H1 (cell line): ENCODE measurements around the gene PCDHGB1. TPM values are rescaled to one million over a fixed set of nuclear protein-coding genes. Genes with fewer than 3 reads are reported as not detected.

Experiments used
- CTCF ChIA-PET: fragments of 300-600 bp; sonication (Branson Sonifier 250); formaldehyde crosslinking; loops from one replicate; lab custom pipeline; 2021; ENCODE audit not compliant: partially characterized antibody; lab: Charles Lee
- POLR2A ChIA-PET: fragments of 300-600 bp; sonication (Branson Sonifier 250); formaldehyde crosslinking; loops from one replicate; lab custom pipeline; 2021; ENCODE audit warnings: inconsistent platforms; ENCODE audit not compliant: partially characterized antibody; lab: Charles Lee
- DNase-seq, 2 experiments: peaks; one replicate each; pipeline versions ENCODE4 v3.0.0 to v3.0.0-alpha.2; 2010 to 2022; ENCODE audit warnings: low spot score in 2 of 2, low read depth in 1 of 2, mixed read lengths in 1 of 2
- FAIRE-seq: peaks from 2 replicates; lab custom pipeline; 2011; peaks lifted over from hg19 to GRCh38; lab: Jason Lieb, UNC
- H2AFZ ChIP-seq: 2 replicates; pipeline ENCODE4 v1.8.1; 2012; ENCODE audit warnings: low read length, inconsistent platforms
- H2AK5ac ChIP-seq: 2 replicates; pipeline ENCODE4 v1.6.1; 2013; ENCODE audit warnings: low read depth, low read length
- H2BK120ac ChIP-seq: replicated peaks from 2 replicates; pipeline ENCODE3; 2013; ENCODE audit warnings: low read depth, low read length, inconsistent platforms
- H2BK12ac ChIP-seq: 2 replicates; pipeline ENCODE4 v1.6.1; 2013; ENCODE audit warnings: low read depth, low read length
- H2BK15ac ChIP-seq: 2 replicates; pipeline ENCODE4 v1.6.1; 2013; ENCODE audit warnings: low read length
- H2BK20ac ChIP-seq: 2 replicates; pipeline ENCODE4 v1.6.1; 2013; ENCODE audit warnings: low read length
- H2BK5ac ChIP-seq: 2 replicates; pipeline ENCODE4 v1.6.1; 2013; ENCODE audit warnings: low read depth, low read length
- H3K14ac ChIP-seq: 2 replicates; pipeline ENCODE4 v1.6.1; 2013; ENCODE audit warnings: inconsistent platforms; ENCODE audit not compliant: insufficient read length
- H3K18ac ChIP-seq: 2 replicates; pipeline ENCODE4 v1.6.1; 2013; ENCODE audit warnings: low read length; ENCODE audit errors: extremely low read depth
- H3K23ac ChIP-seq: 2 replicates; pipeline ENCODE4 v1.6.1; 2013; ENCODE audit warnings: inconsistent platforms; ENCODE audit not compliant: insufficient read length
- H3K23me2 ChIP-seq: 2 replicates; pipeline ENCODE4 v1.6.1; 2013; ENCODE audit warnings: low read depth, low read length
- H3K27ac ChIP-seq: 2 replicates; pipeline ENCODE4 v1.6.1; 2011; ENCODE audit warnings: low read depth, low read length, inconsistent platforms
- H3K27me3 ChIP-seq, 4 experiments: replicated peaks in 1 of 4; 1 replicate in 1 of 4; 2 replicates in 3 of 4; pipeline versions ENCODE4 v1.6.1 to v1.8.1; 2011 to 2013; ENCODE audit warnings: low read length in 3 of 4, mild to moderate bottlenecking in 3 of 4, inconsistent platforms in 2 of 4, mixed read lengths in 2 of 4, moderate library complexity in 1 of 4; ENCODE audit not compliant: control insufficient read depth in 3 of 4, insufficient read depth in 3 of 4; ENCODE audit errors: extremely low read depth in 1 of 4
- H3K36me3 ChIP-seq, 4 experiments: 2 replicates each; pipeline versions ENCODE4 v1.6.1 to v1.8.1; 2011 to 2013; ENCODE audit warnings: mild to moderate bottlenecking in 4 of 4, low read length in 3 of 4, moderate library complexity in 2 of 4, control low read depth in 1 of 4, inconsistent platforms in 1 of 4; ENCODE audit not compliant: insufficient read depth in 4 of 4, control insufficient read depth in 2 of 4
- H3K4ac ChIP-seq: replicated peaks from 2 replicates; pipeline ENCODE3; 2013; ENCODE audit warnings: low read length, low read depth, mixed read lengths, inconsistent platforms; ENCODE audit not compliant: insufficient read length
- H3K4me1 ChIP-seq, 4 experiments: replicated peaks in 1 of 4; 1 replicate in 1 of 4; 2 replicates in 3 of 4; pipeline versions ENCODE4 v1.6.1 to v1.8.1; 2011 to 2013; ENCODE audit warnings: low read length in 3 of 4, inconsistent platforms in 2 of 4, mixed read lengths in 1 of 4; ENCODE audit not compliant: insufficient read depth in 4 of 4, control insufficient read depth in 3 of 4
- H3K4me2 ChIP-seq, 2 experiments: 2 replicates each; pipeline versions ENCODE4 v1.6.1 to v1.8.1; 2011 to 2013; ENCODE audit warnings: low read depth in 2 of 2, low read length in 2 of 2, control low read depth in 1 of 2, inconsistent platforms in 1 of 2, mild to moderate bottlenecking in 1 of 2; ENCODE audit not compliant: insufficient read depth in 1 of 2
- H3K4me3 ChIP-seq, 4 experiments: fragments of 200-600, 300-600 bp in 1 of 4; sonication (generic), shearing (Covaris generic), sonication (Bioruptor Twin) in 1 of 4; 2 replicates each; pipeline versions ENCODE4 v1.5.1 to v1.8.1; 2011 to 2016; ENCODE audit warnings: low read length in 4 of 4, low read depth in 3 of 4, control low read depth in 2 of 4, inconsistent platforms in 2 of 4, mild to moderate bottlenecking in 2 of 4, mixed read lengths in 1 of 4, moderate library complexity in 1 of 4; ENCODE audit not compliant: insufficient read depth in 2 of 4; ENCODE audit errors: extremely low read depth in 1 of 4
- H3K56ac ChIP-seq: replicated peaks from 2 replicates; pipeline ENCODE3; 2013; ENCODE audit warnings: low read depth, mild to moderate bottlenecking, mixed read lengths, low read length, inconsistent platforms; ENCODE audit not compliant: insufficient read length
- H3K79me1 ChIP-seq: 2 replicates; pipeline ENCODE4 v1.6.1; 2013; ENCODE audit warnings: low read depth, low read length, control low read depth
- H3K79me2 ChIP-seq, 2 experiments: 2 replicates each; pipeline versions ENCODE4 v1.6.1 to v1.8.1; 2012 to 2013; ENCODE audit warnings: low read length in 2 of 2, mild to moderate bottlenecking in 2 of 2, inconsistent platforms in 1 of 2; ENCODE audit not compliant: insufficient read depth in 2 of 2, control insufficient read depth in 1 of 2
- H3K9ac ChIP-seq, 4 experiments: replicated peaks in 1 of 4; 1 replicate in 1 of 4; 2 replicates in 3 of 4; pipeline versions ENCODE4 v1.6.1 to v1.8.1; 2011 to 2013; ENCODE audit warnings: low read depth in 3 of 4, low read length in 3 of 4, control low read depth in 2 of 4, mild to moderate bottlenecking in 2 of 4, moderate library complexity in 2 of 4, inconsistent platforms in 1 of 4; ENCODE audit errors: extremely low read depth in 1 of 4
- H3K9me3 ChIP-seq, 2 experiments: 2 replicates each; pipeline versions ENCODE4 v1.6.1 to v1.8.1; 2012 to 2013; ENCODE audit warnings: mild to moderate bottlenecking in 2 of 2, moderate library complexity in 2 of 2, control low read depth in 1 of 2, inconsistent platforms in 1 of 2, low read depth in 1 of 2, low read length in 1 of 2, mixed read lengths in 1 of 2; ENCODE audit not compliant: insufficient read depth in 2 of 2
- H4K20me1 ChIP-seq, 2 experiments: replicated peaks in 1 of 2; 2 replicates each; pipeline versions ENCODE3 to v1.8.1; 2011 to 2013; ENCODE audit warnings: inconsistent platforms in 2 of 2, low read length in 2 of 2, mild to moderate bottlenecking in 1 of 2; ENCODE audit not compliant: insufficient read depth in 2 of 2, control insufficient read depth in 1 of 2
- H4K5ac ChIP-seq: 2 replicates; pipeline ENCODE4 v1.6.1; 2013; ENCODE audit warnings: low read length, low read depth, mixed read lengths, inconsistent platforms; ENCODE audit not compliant: insufficient read length
- H4K8ac ChIP-seq: 2 replicates; pipeline ENCODE4 v1.8.0; 2013; ENCODE audit warnings: mild to moderate bottlenecking, moderate library complexity, low read length, inconsistent platforms; ENCODE audit not compliant: insufficient read depth; ENCODE audit errors: extremely low read depth
- H4K91ac ChIP-seq: replicated peaks from 2 replicates; pipeline ENCODE3; 2013; ENCODE audit warnings: low read length, mixed read lengths, inconsistent platforms; ENCODE audit not compliant: insufficient read length
- CTCF ChIP-seq, 3 experiments: IDR thresholded peaks; 1 replicate in 2 of 3; 2 replicates in 1 of 3; pipeline versions ENCODE4 v1.5.1 to v1.6.1; 2011; ENCODE audit warnings: low read length in 3 of 3, mild to moderate bottlenecking in 3 of 3, inconsistent platforms in 2 of 3, low read depth in 1 of 3, moderate library complexity in 1 of 3; ENCODE audit not compliant: insufficient read depth in 1 of 3; ENCODE audit errors: control extremely low read depth in 1 of 3
- USF2 ChIP-seq: IDR thresholded peaks from 2 replicates; pipeline ENCODE4 v1.6.1; 2011; ENCODE audit warnings: low read length, improper control_type of control experiment
- WGBS, 2 experiments: shearing (Covaris generic) in 1 of 2; methylation state at CpG; one replicate each; pipeline versions ENCODE4 v1.1.6 to v1.1.7; 2013 to 2015; ENCODE audit warnings: low lambda C conversion rate in 2 of 2, mixed read lengths in 2 of 2, inconsistent platforms in 1 of 2, low coverage in 1 of 2, missing lambda C conversion rate in 1 of 2; ENCODE audit not compliant: insufficient replicate concordance in 2 of 2, insufficient coverage in 1 of 2, insufficient read length in 1 of 2; ENCODE audit errors: extremely low coverage in 1 of 2, missing lambda C conversion rate in 1 of 2; 5-methylcytosine and 5-hydroxymethylcytosine counted together
- polyA plus RNA-seq, 7 experiments: library from polyadenylated mRNA; depleted of rRNA in 3 of 7; stranded (reverse) in 5 of 7; unstranded in 2 of 7; fragments of >200 nt in 5 of 7; fragments of 200-250 nt in 2 of 7; gene quantifications; 1 replicate in 5 of 7; 2 replicates in 1 of 7; 4 replicates in 1 of 7; pipeline versions ENCODE4 v1.2.1 to v1.2.3, GENCODE V29; 2011 to 2013; ENCODE audit warnings: missing spikeins in 2 of 7, mixed read lengths in 2 of 7
- total RNA-seq: library from RNA; stranded (reverse); fragmentation: NEBNext Ultra II Directional; extraction: Animal tissue kit (Norgen Biotek cat#: 25700); gene quantifications from 2 replicates; pipeline ENCODE4 v1.2.1, GENCODE V29; 2021

PCDHGB1 gene
- total and polyA plus RNA-seq, 2 of the 8 experiments (the other 6 are each of a cell fraction or from before 2014, with no cell fraction given), result 1.3 to 2.8 TPM

GRCh38 chr5:141345327-141345726, 4.6 kb upstream of the PCDHGB1 start:
- CTCF ChIA-PET, result interaction anchor here (1.3 to 4.8 kb wide), 10 partner anchors 10 to 153 kb away, joined by 4 to 21 read pairs (median 12); partner anchors contain the start of genes PCDHB10, PCDHB14, PCDHB15 and TAF7
- Histone ChIP-seq H4K91ac (no peak overlapping the region), H2BK15ac (no peak overlapping the region), H3K23me2 (no peaks in the 10 kb centered on the region), H3K9me3 (peaks cover 19 to 28% of the 10 kb centered on the region in 2 experiments; a peak in 3 of 4 replicates), H2BK12ac (no peak overlapping the region), H4K20me1 (no peaks in the 10 kb centered on the region), H3K56ac (no peak overlapping the region), H3K4me2 (no peak overlapping the region), H2AFZ (no peak overlapping the region), H3K9ac (no peak overlapping the region), H3K4me1 (peaks cover 0 to 4% (median under 1%) of the 10 kb centered on the region in 4 experiments; a peak in 1 of 7 replicates), H3K4me3 (no peak overlapping the region), H4K5ac (no peak overlapping the region), H2AK5ac (no peak overlapping the region), H2BK120ac (no peak overlapping the region), H2BK20ac (no peak overlapping the region), H3K4ac (no peak overlapping the region), H3K79me1 (no peaks in the 10 kb centered on the region), H3K79me2 (no peaks in the 10 kb centered on the region), H3K14ac (no peak overlapping the region), H3K27me3 (no peaks in the 10 kb centered on the region), H4K8ac (no peak overlapping the region), H3K27ac (no peak overlapping the region), H2BK5ac (no peak overlapping the region), H3K18ac (no peak overlapping the region), H3K36me3 (no peaks in the 10 kb centered on the region; a peak in 2 of 8 replicates), H3K23ac (no peak overlapping the region)
- 86% methylated on average over 11 of the region's 20 CpGs; no CpG with 5 or more reads in 1 of the 2 experiments for WGBS, 2 experiments
- POLR2A ChIA-PET, result no interaction called here
- DNase-seq (no peak), FAIRE-seq (no peak)
- TF ChIP-seq USF2 (no peak), CTCF (IDR thresholded peaks at IDR 0.05; ENCODE audit: control extremely low read depth in 1 of 3, insufficient read depth in 1 of 3, low read depth in 1 of 3, low read length in 3 of 3) (peak in 2 of 3 experiments; percentile 11 to 14; a peak in 2 of 4 replicates)
